HG02798 (cell line): Measurements from ENCODE around the gene KLRD1.
"Not testable (repeated sequence)": the region's sequence is repeated elsewhere in the genome, so short reads cannot be mapped to it uniquely, and the experiment has no call there.

Source experiments
- ATAC-seq: cut with Tn5 transposase; IDR thresholded peaks from one replicate; pipeline ENCODE4 v1.9.1; 2021; ENCODE audit warnings: mild to moderate bottlenecking; ENCODE audit not compliant: unreplicated experiment, poor library complexity

KLRD1 gene

DNA sequence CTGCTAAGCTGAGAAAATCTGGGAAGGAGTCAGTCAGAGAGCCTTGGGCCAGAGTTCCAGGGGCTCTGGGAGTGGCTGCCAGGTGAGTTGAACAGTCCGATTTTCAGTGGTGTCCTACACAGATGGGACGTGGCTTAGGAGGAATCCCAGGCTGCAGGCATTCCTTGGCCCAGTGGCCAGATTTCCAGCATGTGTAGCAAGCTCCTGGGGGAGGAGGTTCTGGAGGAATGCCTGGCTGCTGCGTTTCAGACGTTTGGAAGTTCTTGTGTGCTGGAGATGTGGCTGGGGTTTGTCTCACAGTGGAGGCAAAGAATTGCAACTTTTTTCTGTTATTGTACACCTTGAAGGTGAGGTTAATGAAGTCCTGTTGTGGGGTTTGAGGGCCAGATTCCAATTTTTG lies 28.5 kb downstream of the KLRD1 start:
- not testable (repeated sequence) for ATAC-seq

DNA sequence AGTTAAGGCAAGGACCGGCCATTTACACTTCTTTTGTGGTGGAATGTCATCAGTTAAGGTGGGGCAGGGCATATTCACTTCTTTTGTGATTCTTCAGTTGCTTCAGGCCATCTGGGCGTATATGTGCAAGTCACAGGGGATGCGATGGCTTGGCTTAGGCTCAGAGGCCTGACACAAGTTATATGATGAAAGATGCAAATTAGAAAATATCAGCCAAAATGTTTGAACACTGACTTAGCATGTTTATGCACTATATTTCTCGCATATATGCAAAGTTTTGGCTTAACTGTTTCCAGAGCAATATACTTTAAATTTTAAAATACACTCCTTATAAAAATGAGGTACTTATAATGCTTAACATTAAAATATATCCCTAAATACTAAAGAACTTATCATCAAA lies 30.8 kb downstream of the KLRD1 start:
- not testable (repeated sequence) for ATAC-seq

DNA sequence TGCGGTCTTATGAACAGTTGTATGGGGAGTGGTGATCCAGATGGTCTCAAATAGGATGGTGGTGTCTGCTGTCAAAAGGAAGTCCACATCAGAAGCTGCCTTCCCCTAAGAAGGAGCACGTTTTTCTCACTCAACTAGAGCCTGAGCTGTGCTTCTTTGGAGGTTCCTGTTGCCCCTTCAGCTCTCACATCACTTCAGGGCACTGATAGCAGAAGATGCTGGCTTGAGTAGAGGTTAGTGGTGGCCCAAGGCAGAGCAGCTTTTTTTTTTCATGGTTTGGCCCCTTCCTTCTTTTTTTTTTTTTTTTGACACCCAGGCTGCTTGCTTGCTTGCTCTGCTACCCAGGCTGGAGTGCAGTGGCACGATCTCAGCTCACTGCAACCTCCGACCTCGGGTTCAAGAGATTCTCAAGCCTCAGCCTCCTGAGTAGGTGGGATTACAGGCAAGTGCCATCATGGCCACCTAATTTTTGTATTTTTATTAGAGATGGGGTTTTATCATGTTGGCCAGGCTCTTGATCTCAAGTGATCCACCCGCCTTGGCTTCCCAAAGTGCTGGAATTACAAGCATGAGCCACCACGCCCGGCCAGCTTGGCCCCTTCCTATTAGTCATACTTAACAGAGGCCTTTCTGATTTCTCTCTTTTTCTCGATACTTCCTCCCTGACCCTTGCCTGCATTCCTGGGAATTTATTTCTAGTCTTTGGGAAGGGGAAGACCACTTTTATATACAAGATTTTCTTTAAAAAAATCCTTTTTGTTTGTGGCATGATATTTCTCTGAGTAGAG lies 31.6 kb downstream of the KLRD1 start:
- no peak for ATAC-seq

DNA sequence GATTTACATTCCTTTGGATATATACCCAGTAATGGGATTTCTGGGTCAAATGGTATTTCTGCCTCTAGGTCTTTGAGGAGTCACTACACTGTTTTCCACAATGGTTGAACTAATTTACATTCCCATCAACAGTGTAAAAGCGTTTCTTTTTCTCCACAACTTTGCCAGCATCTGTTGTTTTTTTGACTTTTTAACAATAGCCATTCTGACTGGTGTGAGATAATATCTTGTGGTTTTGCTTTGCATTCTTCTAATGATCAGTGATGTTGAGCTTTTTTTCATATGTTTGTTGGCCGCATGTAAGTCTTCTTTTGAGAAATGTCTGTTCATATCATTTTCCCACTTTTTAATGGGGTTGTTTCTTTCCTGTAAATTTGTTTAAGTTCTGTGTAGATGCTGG lies 33.3 kb downstream of the KLRD1 start:
- not testable (repeated sequence) for ATAC-seq

DNA sequence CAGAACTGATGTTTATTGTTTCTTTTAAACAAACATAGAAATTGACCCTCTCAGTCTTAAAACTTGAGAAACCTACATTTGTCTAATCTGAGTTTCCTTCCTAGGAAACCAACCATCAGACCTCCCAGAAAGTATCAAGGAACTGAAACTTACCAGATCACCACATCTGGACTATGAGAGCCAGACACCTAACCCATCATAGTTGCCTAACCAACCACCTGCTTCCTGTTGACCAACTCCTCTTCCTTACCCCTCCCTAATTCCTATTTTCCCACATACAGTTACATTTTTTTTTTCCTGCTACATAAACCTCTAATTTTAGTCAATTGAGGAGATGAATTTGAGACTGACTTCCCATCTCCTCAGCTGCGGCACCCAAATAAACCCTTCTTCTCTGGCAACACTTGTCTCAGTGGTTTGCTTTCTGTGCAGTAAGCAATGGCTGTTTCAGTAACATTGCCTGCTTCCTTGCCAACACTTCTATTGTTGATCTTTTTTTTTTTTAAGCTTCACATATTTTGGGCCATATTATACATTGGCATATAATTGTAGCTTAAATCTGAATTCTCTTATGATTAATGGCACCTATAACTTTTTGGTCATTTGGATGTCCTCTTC lies 34.3 kb downstream of the KLRD1 start:
- ATAC-seq, result no peak

DNA sequence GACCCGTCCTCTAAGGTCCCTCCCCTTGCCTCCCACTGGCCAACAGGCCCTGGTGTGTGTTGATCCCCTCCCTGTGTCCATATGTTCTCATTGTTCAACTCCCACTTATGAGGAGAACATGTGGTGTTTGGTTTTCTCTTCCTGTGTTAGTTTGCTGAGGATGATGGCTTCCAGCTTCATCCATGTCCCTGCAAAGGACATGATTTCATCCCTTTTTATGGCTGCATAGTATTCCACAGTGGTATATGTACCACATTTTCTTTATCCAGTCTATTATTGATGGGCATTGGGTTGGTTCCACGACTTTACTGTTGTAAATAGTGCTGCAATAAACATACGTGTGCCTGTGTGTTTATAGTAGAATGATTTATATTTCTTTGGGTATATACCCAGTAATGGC lies 43.8 kb downstream of the KLRD1 start:
- not testable (repeated sequence) for ATAC-seq

DNA sequence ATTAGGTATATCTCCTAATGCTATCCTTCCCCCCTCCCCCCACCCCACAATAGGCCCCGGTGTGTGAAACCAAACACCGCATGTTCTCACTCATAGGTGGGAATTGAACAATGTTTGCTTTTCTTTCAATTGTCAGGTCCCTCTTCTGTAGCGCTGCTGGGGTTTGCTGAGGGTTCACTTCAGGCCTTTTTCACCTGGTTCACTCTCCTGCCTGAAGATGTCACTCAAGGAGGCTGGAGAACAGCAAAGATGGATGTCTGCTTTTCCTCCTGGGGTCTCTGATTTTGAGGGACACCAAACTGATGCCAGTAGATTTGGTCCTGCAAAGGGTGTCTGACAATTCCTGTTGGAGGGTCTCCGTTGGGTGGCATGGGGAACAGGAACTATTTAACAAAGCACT lies 46.4 kb downstream of the KLRD1 start:
- ATAC-seq, result no peak

DNA sequence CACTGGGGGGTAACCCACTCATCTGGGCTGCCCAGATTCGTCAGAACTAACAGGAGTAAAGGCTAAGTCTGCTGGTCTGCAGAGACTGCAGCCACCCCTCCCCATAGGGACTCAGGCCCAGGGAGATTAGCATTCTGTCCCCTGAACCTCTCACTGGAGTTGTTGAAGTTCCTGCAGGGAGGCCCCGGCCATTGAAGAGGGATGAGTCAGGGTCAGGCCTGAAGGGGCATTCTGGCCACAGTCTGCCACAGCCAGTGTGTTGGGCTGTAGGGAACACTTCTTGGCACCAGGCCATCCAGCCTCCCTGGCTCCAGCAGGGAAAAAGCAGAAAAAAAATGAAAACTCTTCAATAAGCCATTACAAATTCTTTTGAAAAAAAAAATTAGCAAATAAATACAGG lies 46.8 kb downstream of the KLRD1 start:
- ATAC-seq, result no peak

DNA sequence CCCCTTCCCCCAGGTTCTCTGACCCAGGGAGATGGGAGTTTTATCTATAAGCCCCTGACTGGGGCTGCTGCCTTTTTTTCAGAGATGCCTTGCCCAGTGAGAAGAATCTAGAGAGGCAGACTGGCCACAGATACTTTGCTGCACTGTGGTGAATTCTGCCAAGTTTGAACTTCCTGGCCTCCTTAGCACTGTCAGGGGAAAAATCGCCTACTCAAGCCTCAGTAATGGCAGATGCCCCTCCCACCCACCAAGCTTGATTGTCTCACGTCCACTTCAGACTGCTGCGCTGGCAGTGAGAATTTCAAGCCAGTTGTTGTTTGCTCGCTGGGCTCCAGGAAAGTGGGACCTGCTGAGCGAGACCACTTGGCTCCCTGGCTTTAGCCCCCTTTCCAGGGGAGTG lies 50.5 kb downstream of the KLRD1 start:
- no peak for ATAC-seq

DNA sequence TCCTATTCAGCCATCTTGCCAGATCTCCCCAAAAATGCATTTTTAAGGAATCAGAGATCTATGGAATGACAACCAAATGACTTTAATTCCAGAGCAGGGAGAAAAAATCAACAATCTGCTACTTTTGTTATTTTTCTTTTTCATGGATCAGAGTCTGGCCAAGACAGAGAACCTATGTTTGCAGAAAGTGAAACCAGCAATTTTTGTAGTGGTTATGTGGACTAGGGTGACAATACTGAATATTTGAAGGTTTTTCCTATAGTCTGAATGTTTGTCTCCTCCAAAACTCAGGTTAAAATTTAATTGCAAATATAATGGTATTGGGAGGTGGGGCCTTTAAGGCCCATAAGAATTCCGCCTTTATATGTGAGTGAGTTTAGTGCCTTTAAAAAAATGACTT lies 51.3 kb downstream of the KLRD1 start:
- no peak for ATAC-seq

DNA sequence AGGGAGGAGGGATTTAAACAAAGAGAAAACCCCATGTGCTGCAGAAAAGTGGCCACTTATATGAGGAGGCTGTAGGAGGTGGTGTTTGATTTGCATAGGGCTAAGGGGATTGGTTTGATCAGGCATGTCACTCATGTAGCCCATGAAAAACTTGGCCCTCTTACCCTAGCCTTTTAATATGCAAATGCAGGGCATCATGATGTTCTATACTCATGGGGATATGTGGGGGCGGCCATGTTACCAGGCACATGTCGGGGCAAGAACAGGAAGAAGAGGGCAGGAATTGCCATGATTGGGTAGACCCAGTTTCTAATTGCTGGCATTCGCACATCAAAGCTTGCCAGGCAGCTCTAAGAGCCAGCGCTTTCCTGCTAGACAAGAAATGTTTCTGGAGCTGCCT lies 53.4 kb downstream of the KLRD1 start:
- no peak for ATAC-seq

DNA sequence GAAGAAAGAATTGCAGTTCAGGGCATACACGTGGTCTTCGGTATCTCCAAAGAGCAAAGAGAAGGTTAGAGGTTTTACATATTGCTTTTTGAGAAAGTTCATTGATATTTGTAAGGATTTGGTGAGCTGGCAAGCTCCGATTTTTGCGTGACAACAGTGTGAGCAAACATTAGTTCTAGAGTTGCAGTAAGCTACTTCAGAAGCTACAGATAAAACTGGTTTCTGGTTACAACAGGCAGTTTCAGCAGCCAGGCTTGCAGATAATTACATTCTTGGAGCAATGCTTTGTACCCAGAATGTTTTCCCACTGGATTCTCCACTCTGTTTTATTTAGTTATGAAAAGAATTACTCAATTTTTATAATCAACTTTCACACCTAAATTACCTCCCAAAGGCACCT lies 54.0 kb downstream of the KLRD1 start:
- ATAC-seq, result no peak

DNA sequence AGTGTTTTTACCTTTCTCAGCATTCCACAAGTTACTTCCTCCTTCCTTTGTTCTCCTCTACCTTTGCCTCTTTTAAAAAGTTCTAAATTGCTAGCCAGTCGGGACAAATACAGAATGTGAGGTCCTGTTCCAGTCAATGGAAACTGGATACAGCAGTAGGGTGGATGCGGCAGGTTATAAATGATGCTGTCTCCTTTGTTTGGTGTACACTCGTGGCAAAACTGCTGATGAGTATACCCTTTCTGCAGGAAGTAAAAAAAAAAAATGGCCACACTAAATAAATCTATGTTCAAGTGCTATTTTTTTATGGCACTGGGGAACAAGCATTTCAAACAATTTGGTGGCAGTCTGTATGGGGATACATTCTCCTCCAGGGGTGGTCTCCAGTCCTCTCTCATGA lies 54.7 kb downstream of the KLRD1 start:
- no peak for ATAC-seq

DNA sequence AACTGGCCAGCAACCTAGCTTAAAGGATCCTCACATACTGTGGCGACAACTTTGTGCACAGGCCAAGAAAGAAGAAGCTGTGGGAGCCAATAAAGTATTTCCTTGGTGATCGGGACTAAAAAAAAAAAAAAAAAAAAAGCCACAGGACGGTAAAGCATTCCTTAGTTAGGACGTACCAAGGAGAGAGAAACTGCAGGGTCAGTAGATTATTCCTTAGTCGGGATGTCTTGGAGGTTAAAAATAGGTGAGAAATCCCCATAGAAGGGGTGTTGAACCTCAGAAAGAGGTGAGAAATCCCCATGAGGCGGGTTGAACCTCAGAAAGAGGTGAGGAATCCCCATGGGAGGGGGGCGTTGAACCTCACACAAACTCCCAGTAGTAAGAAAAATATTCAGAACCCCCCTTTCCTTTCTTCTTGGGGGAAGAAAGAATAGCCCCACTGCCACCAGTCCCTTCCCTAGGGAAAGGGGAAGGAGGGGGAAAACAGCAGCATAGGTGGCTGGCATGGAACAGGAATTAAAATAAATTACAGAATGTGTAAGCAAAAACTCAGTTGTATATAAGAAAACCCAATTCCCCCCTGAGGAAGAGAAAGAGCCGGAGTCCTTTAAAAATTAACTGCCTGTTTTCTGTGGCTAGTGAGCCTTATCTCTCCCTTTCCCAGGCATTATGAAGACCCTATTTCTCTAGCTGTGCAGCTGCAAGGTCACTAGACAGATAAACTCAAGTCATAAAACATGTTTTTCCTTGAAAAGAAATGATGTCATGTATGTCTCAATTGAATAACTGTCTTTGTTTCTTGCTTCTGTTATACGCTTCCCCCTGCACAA lies 55.4 kb downstream of the KLRD1 start:
- no peak for ATAC-seq

DNA sequence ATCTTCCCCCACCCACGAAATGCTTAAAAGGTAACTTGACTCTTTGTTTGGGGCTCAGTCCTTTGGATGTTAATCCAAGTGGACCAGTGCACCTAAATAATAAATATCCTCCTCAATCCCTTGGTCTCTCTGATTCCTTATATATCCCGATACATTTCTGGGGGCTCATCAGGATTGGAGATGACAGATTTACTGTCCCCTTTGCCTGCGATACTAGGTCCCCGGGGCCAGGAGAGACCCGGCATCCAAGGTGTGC lies 55.9 kb downstream of the KLRD1 start:
- ATAC-seq, result no peak

DNA sequence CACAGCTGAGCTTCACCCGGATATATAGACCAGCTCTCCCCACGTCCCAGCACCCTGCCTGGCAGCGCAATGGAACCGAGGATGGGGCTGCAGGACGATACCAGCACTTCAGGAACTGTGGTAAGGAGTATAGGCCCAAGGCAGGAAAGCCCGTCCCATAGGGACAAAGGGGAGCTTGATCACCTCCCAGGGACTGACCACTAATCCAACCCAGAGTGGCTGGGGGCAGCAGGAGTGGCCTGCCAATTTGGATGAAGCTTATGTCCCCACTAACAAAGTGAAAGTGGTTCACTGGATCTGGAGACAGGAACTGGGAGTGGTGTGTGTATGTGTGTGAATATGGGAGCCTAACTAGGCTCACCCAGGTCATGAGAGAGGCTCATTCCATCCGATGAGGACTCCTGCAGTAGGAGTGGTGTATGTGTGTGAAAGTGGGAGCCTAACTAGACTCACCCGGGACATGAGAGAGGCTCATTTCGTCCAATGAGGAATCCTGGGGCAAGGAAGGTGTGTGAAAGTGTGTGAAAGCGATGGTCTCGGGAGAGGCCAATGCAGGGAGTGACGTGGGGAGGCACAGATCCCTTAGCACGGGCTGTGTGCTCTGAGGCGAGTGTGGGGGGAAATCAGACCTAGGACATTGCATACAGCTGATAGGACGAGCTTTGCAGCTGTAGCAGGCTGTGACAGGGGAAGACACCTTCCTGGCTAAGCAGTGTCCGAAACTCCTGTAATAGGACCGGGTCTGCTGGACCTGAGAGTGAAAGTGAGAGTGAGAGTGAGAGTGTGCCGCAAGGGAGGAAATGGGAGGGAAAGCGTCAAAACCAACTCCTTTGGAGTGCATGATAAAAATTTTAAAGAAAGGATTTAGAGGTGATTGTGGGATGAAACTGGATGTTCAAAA lies 56.5 kb downstream of the KLRD1 start:
- peak; percentile 85 for ATAC-seq

DNA sequence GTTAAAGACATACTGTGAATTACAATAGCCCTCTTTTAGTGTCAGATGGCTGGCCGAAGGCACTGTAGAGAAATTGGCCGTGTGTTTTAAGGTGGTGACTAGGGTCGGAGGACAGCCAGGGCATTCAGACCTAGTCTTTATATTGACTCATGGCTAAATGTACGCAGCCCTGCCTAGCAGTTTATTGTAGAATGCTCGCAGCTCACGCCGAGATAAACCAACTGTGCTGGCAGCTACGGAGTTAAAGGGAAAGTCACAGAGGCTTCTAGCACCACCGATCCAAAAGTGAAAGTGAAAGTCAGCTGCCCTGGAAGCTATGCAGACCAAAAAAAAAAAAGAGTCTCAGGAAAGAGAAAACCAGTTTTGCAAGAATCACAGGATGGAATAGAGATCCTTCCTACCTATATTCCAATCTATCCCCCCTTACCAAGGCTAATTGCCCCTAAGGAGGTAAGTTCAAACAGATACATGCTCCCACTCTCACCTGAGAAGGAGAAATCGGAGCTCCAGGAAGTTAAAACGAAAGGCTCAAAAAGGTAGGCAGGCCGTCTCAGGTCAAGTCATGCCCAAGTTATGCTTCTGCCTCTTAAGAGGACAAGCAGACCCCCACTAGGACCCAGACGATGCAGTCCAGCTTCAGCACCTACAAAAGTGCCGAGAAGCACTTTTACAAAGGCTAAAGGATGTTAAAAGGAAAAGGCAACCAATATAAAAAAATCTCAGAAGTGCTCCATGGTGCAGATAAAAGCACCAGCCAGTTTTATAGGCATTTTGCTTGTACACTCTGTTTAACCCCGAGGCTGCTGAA lies 57.3 kb downstream of the KLRD1 start:
- ATAC-seq, result peak; percentile 63

DNA sequence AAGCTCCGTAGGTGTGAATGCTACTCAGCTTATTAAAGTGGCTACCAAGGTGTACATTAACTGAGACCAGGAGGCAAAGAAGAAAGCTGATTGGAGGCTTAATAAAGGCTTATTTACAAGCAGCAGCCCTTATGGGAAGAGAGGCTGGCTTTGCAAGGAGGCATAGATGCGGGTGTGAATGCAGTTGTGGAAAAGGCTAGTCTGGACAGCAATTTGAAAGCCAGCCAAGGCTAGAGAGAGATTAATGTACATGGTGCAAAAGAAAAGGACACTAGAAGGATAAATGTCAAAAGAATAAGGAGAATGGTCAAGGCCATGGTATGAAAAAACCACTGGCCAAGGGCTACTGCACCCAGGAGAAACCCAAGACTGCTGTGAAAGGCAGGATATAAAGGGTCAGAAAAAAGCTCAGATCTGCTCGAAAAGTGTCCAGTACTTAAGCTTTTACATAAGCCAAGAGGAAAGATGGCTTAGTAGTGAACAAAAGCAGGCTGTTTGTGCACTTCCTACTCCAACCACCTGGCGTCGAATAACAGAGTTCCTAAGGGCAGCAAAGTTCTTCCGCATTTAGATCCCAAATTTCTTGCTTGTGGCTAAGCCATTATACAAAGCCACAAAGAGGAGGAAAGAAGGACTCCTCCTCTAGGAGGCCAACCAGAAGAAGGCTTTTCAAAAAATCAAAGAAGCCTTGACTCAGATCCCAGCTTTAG lies 58.2 kb downstream of the KLRD1 start:
- no peak for ATAC-seq

DNA sequence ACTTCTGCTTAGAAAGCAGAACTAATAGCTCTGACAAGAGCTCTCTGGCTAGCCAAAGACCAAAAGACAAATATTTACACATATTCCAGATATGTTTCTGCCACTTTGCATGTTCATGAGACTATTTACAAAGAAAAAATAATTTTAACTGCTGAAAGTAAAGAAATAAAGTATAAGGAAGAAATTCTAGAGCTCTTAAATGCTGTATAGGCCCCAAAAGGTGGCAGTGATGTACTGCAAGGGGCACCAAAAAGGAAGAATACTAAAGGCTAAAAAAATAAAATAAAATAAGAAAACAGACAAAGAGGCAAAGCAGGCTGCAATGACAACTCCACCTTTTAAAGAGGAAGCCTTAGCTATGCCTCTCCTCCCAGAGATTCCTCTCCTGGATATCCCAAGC lies 59.2 kb downstream of the KLRD1 start:
- no peak for ATAC-seq
